WI38 (cell line): ENCODE data around the gene NACC1.

Experiments used
- H3K4me3 ChIP-seq: 2 replicates; pipeline ENCODE4 v1.5.1; 2011; ENCODE audit warnings: low read depth, mild to moderate bottlenecking, control low read depth, low read length
- TF ChIP-seq, protein P1 (sequence below): IDR thresholded peaks from 2 replicates; pipeline ENCODE4 v1.5.1; 2012; ENCODE audit warnings: low read depth, mild to moderate bottlenecking, control low read depth, low read length

The NACC1 gene

DNA sequence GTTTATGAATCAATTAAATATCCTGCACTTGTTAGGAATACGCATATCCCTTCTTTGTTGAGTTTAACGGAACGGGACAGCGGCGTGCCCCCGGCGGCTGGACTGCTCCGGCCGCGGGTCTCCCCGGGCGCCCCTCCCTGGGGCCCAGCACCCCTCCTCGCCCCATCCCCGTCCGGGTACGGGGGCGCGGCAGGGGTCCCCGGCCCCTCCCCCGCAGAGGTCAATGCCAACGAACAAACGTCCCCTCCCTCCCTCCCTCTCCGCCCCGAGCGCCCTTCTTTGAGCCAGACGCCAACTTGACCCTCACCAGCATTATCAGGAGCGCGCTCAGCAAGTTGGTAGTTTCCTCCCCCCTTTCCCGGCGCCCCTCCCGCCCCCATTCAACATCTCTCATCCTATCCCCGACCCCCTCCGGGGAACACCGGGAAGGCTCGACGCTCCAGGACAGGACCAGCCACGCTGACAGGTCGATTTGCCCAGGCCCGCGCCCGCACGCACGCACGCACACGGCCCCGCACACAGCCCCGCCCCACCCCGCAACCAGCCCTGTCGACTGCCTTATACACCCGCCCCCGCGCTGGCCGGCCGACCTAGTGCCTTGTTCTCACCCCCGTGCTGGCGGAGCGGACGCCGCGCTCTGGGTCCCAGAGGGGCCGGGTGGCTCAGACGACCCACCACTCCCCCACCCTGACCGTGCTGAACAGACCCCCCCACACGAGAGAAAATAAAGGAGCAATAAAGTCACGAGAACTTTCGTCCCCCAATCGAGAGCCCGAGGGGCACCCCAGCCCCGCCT lies 20.4 kb upstream of the NACC1 start:
- H3K4me3 ChIP-seq = no peak overlapping the region
- TF ChIP-seq, protein P1, sequence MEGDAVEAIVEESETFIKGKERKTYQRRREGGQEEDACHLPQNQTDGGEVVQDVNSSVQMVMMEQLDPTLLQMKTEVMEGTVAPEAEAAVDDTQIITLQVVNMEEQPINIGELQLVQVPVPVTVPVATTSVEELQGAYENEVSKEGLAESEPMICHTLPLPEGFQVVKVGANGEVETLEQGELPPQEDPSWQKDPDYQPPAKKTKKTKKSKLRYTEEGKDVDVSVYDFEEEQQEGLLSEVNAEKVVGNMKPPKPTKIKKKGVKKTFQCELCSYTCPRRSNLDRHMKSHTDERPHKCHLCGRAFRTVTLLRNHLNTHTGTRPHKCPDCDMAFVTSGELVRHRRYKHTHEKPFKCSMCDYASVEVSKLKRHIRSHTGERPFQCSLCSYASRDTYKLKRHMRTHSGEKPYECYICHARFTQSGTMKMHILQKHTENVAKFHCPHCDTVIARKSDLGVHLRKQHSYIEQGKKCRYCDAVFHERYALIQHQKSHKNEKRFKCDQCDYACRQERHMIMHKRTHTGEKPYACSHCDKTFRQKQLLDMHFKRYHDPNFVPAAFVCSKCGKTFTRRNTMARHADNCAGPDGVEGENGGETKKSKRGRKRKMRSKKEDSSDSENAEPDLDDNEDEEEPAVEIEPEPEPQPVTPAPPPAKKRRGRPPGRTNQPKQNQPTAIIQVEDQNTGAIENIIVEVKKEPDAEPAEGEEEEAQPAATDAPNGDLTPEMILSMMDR = no peak

DNA sequence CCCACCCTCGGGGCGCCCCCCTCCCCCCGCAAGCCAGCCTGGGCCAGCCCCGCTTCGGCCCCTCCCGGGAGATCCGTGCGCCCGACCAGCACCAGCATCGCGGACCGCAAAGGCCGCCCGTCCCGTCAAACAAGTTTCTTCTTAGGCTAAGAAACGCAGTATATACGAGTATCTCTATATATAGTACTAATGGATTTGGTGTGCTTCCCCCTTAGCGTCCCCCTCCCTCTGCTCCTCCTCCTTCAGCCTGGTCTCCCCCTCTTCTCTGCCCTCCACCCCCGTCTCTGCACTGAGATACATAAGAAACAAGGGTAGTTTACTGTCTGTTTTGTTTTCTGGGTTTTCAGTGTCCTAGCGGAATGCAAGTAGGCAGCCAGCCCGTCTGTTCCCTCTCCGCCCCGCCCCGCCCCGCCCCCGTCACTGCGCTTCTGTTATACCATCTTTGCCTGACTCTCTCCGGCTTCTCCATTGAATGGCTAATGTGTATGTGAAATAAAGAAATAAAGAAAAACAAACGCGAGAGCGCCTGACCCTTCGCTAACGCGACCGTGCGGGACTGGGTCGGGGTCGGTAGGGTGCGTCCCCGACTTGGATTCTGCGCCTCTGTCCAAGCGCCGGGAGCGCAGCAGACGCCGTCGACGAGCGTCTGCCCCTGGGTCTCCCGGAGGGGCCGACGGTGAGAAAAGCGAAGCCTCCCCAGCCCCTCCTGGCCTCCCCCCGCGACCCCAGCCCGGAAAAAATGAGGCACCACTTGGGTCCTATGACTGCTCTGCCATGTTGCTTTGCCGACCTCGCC lies 19.6 kb upstream of the NACC1 start:
- TF ChIP-seq, protein P1 = no peak

GRCh38 chr19:13099073-13099999 lies 18.7 kb upstream of the NACC1 start:
- TF ChIP-seq, protein P1 = no peak
- H3K4me3 ChIP-seq = no peak overlapping the region

More for the DNA sequence above, 19.6 kb upstream of the NACC1 start:
- no peak overlapping the region for H3K4me3 ChIP-seq

DNA sequence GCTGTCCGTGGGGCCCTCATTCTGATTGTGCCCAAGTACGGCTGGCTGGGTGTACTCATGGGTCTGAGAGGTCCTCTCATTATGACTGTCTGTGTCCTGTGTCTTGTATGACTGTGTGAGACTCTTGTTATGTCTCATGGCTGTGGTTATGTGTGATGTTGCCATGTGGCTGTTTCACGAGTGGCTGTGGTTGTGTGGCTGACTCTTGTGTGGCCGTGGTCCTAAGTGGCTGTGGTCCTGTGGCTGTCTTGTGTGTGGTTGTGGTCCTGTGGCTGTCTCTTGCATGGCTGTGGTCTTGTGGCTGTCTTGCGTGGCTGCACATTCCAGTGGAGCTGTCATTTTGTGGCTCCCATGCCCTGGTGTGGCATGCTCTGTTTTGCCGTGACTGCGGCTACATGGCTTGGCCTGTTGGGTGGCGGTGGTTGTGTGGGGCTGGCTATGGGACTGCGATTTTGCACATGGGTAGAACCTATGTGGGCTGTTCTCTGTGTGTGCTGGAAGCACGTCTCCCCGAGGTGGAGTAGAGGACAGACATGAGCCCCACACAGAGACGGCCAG lies 18.0 kb upstream of the NACC1 start:
- TF ChIP-seq, protein P1 = no peak

GRCh38 chr19:13100841-13101589 lies 17.0 kb upstream of the NACC1 start:
- TF ChIP-seq, protein P1 = 0 out of 2 replicates have a peak, but pooled peaks have one; percentile 9
- H3K4me3 ChIP-seq = no peak overlapping the region

More for the DNA sequence above, 18.0 kb upstream of the NACC1 start:
- no peak overlapping the region for H3K4me3 ChIP-seq

DNA sequence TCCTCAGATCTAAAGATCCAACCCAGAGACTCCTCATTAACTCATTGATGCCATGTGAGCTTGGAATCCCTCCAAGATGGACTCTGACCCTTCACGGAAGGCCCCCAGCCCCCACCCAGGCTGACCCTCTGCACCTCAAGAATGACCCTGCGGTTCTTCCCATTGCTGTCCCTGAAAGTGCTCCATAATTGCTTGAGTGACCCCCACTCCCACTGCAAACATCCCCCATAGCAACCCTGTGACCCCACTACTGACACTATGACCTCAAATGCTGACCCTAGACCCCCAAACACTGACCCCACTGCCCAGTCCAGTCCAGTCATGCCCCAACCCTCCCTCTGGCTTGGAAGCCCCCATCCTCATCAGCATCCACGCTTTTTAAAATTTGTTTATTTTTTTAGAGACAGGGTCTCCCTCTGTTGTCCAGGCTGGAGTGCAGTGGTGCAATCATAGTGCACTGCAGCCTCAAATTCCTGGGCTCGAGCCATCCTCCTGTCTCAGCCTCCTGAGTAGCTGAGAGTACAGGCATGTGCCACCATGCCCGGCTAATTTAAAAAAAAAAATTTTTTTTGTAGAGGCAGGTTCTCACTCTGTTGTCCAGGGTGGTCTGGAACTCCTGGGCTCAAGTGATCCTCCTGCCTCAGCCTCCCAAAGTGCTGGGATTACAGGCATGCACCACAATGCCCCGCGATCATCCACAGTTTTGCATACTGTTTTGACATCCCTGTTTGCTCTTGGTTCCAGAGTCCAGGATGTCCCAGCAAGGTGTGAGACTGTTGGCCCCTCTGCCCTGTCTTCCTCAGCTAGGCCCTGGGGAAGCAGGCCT lies 16.3 kb upstream of the NACC1 start:
- peak overlapping the region; percentile 27; the same call in 1 of the 2 replicates for H3K4me3 ChIP-seq
- TF ChIP-seq, protein P1 = no peak
